ENCODE results near the gene POLD2.

The POLD2 gene

GRCh38 chr7:44079331-44080021 lies 43.9 kb downstream of the POLD2 start:
- FAIRE-seq = no peak

- FAIRE-seq = no peak
Observed at GRCh38 chr7:44078521-44078920, 44.8 kb downstream of the POLD2 start.

- FAIRE-seq = no peak
Observed at GRCh38 chr7:44077681-44078091, 45.7 kb downstream of the POLD2 start.

GRCh38 chr7:44077061-44077460 lies 46.3 kb downstream of the POLD2 start:
- FAIRE-seq = no peak

GRCh38 chr7:44076101-44076895 lies 47.0 kb downstream of the POLD2 start:
- FAIRE-seq = no peak

GRCh38 chr7:44075296-44076075 lies 47.9 kb downstream of the POLD2 start:
- no peak for FAIRE-seq

GRCh38 chr7:44074349-44074695 lies 49.0 kb downstream of the POLD2 start:
- no peak for FAIRE-seq

- no peak for FAIRE-seq
Observed at GRCh38 chr7:44073664-44074348, 49.5 kb downstream of the POLD2 start.

GRCh38 chr7:44072364-44073231 lies 50.8 kb downstream of the POLD2 start:
- FAIRE-seq = no peak

- no peak for FAIRE-seq
Observed at GRCh38 chr7:44071726-44072363, 51.5 kb downstream of the POLD2 start.

- no peak for FAIRE-seq
Observed at GRCh38 chr7:44068054-44068453, 55.3 kb downstream of the POLD2 start.

GRCh38 chr7:44067064-44067951 lies 56.0 kb downstream of the POLD2 start:
- no peak for FAIRE-seq

GRCh38 chr7:44066494-44067063 lies 56.8 kb downstream of the POLD2 start:
- FAIRE-seq = no peak

- no peak for FAIRE-seq
Observed at GRCh38 chr7:44066111-44066460, 57.3 kb downstream of the POLD2 start.

GRCh38 chr7:44065431-44066110 lies 57.8 kb downstream of the POLD2 start, which contains the start of gene PGAM2:
Gene PGAM2, minus strand, starts transcription at chr7:44065567. Its CDS starts 38 bp downstream, at chr7:44065529.
- no peak for FAIRE-seq

- no peak for FAIRE-seq
Observed at GRCh38 chr7:44064791-44065430, 58.4 kb downstream of the POLD2 start.

Data from A204.1 (cell line).